Smooth muscle cell (in vitro differentiated cells): ENCODE results near the gene TMEM207. TPM values are rescaled to one million over a fixed set of nuclear protein-coding genes. Genes with fewer than 3 reads are reported as not detected.
A peak's percentile ranks its signal among the peaks of the same experiment; 100 is the strongest.

ENCODE experiments used
- DNase-seq: peaks from one replicate; lab custom pipeline; 2025; ENCODE audit not compliant: unreplicated experiment; lab: John Stamatoyannopoulos, UW
- H2AFZ ChIP-seq: fragments of 200-600 bp; sonication (generic); 2 replicates; pipeline ENCODE4 v1.6.0; 2016; ENCODE audit warnings: antibody characterized with exemption, low read depth, mild to moderate bottlenecking
- H3F3A ChIP-seq: fragments of 200-600 bp; sonication (generic); 2 replicates; pipeline ENCODE4 v1.6.0; 2017; ENCODE audit warnings: antibody characterized with exemption, low read depth
- H3K27ac ChIP-seq: fragments of 200-600 bp; sonication (generic); 2 replicates; pipeline ENCODE4 v1.5.1; 2016; ENCODE audit warnings: low read depth, mild to moderate bottlenecking
- H3K27me3 ChIP-seq: fragments of 200-600 bp; sonication (generic); 2 replicates; pipeline ENCODE4 v1.6.1; 2016; ENCODE audit warnings: low read depth, mild to moderate bottlenecking
- H3K36me3 ChIP-seq: fragments of 200-600 bp; sonication (generic); 2 replicates; pipeline ENCODE4 v1.5.1; 2016; ENCODE audit warnings: low read depth
- H3K4me1 ChIP-seq: fragments of 200-600 bp; sonication (generic); 2 replicates; pipeline ENCODE4 v1.5.1; 2016; ENCODE audit warnings: low read depth
- H3K4me2 ChIP-seq: fragments of 200-600 bp; sonication (generic); 2 replicates; pipeline ENCODE4 v1.6.0; 2016; ENCODE audit warnings: mild to moderate bottlenecking
- H3K4me3 ChIP-seq: fragments of 200-600 bp; sonication (generic); 2 replicates; pipeline ENCODE4 v1.5.1; 2016; ENCODE audit warnings: mild to moderate bottlenecking
- H3K79me2 ChIP-seq: fragments of 200-600 bp; sonication (generic); 2 replicates; pipeline ENCODE4 v1.6.0; 2016; ENCODE audit warnings: low read depth, mild to moderate bottlenecking
- H3K9ac ChIP-seq: fragments of 200-600 bp; sonication (generic); 2 replicates; pipeline ENCODE4 v1.6.0; 2016; ENCODE audit warnings: low read depth
- H3K9me3 ChIP-seq: fragments of 200-600 bp; sonication (generic); replicated peaks from 2 replicates; pipeline ENCODE4 v1.5.1; 2016; ENCODE audit warnings: low read depth
- H4K20me1 ChIP-seq: fragments of 200-600 bp; sonication (generic); 2 replicates; pipeline ENCODE4 v1.6.0; 2016; ENCODE audit warnings: low read depth
- WGBS: methylation state at CpG from one replicate; pipeline ENCODE4 v1.1.7; 2016; ENCODE audit warnings: low lambda C conversion rate; 5-methylcytosine and 5-hydroxymethylcytosine counted together
- polyA plus RNA-seq: library from polyadenylated mRNA; unstranded; fragments of >200 nt; fragmentation: Nextera tagmentation; extraction: Ambion mirVana; gene quantifications from 2 replicates; pipeline ENCODE4 v1.2.1, GENCODE V29; 2016
- total RNA-seq: library from RNA; depleted of rRNA; stranded (reverse); fragments of >200 nt; gene quantifications from 2 replicates; pipeline ENCODE4 v1.2.3, GENCODE V29; 2014
- TF ChIP-seq, protein P1 (sequence below): fragments of 200-600 bp; sonication (generic); IDR thresholded peaks from 2 replicates; pipeline ENCODE4 v1.5.1; 2017; ENCODE audit warnings: borderline replicate concordance, mild to moderate bottlenecking, antibody characterized with exemption; ENCODE audit not compliant: insufficient read depth, poor library complexity, severe bottlenecking

The TMEM207 gene
- total and polyA plus RNA-seq, 2 experiments from 2014 or later: not detected

- Histone ChIP-seq H3K9ac (no peak overlapping the region), H3F3A (no peaks in the 10 kb centered on the region), H3K4me3 (no peak overlapping the region), H3K9me3 (no peaks in the 10 kb centered on the region), H3K27me3 (no peaks in the 10 kb centered on the region), H3K36me3 (no peaks in the 10 kb centered on the region), H3K79me2 (no peaks in the 10 kb centered on the region), H2AFZ (no peak overlapping the region), H4K20me1 (no peaks in the 10 kb centered on the region), H3K4me2 (no peak overlapping the region), H3K27ac (no peak overlapping the region), H3K4me1 (no peaks in the 10 kb centered on the region)
- 52% methylated on average over 2 of the region's 2 CpGs for WGBS
- DNase-seq: no peak
- TF ChIP-seq, protein P1, sequence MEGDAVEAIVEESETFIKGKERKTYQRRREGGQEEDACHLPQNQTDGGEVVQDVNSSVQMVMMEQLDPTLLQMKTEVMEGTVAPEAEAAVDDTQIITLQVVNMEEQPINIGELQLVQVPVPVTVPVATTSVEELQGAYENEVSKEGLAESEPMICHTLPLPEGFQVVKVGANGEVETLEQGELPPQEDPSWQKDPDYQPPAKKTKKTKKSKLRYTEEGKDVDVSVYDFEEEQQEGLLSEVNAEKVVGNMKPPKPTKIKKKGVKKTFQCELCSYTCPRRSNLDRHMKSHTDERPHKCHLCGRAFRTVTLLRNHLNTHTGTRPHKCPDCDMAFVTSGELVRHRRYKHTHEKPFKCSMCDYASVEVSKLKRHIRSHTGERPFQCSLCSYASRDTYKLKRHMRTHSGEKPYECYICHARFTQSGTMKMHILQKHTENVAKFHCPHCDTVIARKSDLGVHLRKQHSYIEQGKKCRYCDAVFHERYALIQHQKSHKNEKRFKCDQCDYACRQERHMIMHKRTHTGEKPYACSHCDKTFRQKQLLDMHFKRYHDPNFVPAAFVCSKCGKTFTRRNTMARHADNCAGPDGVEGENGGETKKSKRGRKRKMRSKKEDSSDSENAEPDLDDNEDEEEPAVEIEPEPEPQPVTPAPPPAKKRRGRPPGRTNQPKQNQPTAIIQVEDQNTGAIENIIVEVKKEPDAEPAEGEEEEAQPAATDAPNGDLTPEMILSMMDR: no peak
Observed at GRCh38 chr3:190424108-190424477, 25.6 kb downstream of the TMEM207 start.

GRCh38 chr3:190414297-190414696 is 35.4 kb downstream of the TMEM207 start:
- Histone ChIP-seq H3K4me2 (no peak overlapping the region), H3K4me1 (no peaks in the 10 kb centered on the region), H3K9me3 (no peaks in the 10 kb centered on the region), H3K27ac (no peak overlapping the region), H3F3A (no peaks in the 10 kb centered on the region), H3K9ac (no peak overlapping the region), H3K79me2 (no peaks in the 10 kb centered on the region), H3K36me3 (no peaks in the 10 kb centered on the region), H3K4me3 (no peak overlapping the region), H4K20me1 (no peaks in the 10 kb centered on the region), H2AFZ (no peak overlapping the region), H3K27me3 (no peaks in the 10 kb centered on the region)
- DNase-seq: no peak
- 88% methylated on average over 3 of the region's 3 CpGs for WGBS
- TF ChIP-seq, protein P1: no peak

GRCh38 chr3:190404715-190405114 is 45.0 kb downstream of the TMEM207 start:
- TF ChIP-seq, protein P1: no peak
- Histone ChIP-seq H3K4me2 (no peak overlapping the region), H3F3A (no peaks in the 10 kb centered on the region), H3K9ac (no peak overlapping the region), H3K79me2 (no peaks in the 10 kb centered on the region), H3K4me1 (no peaks in the 10 kb centered on the region), H2AFZ (no peak overlapping the region), H4K20me1 (no peaks in the 10 kb centered on the region), H3K36me3 (no peaks in the 10 kb centered on the region), H3K27me3 (no peaks in the 10 kb centered on the region), H3K9me3 (no peaks in the 10 kb centered on the region), H3K4me3 (no peak overlapping the region), H3K27ac (peak overlapping the region; percentile 55)
- 66% methylated on average over 8 of the region's 8 CpGs for WGBS
- no peak for DNase-seq

DNA sequence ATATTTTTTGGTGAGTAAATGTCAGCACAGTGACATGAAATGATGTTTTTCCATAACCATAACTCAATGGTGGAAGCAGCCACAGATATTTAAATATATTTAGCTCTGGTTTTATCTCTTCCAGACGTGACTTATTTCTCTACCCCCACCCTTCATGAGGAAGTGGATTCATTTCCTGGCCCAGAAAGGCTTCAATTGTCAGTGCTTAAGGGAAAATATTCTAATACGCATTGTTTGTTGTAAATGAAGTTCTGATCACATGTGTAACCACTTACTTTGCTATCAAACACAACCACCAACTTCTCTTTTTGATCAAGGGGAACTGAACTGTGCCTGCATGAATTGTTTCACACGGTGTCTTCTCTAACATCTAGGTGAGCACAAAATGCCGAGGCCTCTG is 47.7 kb downstream of the TMEM207 start:
- TF ChIP-seq, protein P1: no peak
- no peaks in the 10 kb centered on the region for H3K79me2 ChIP-seq
- WGBS: 87% methylated on average over 4 of the region's 4 CpGs
- no peak overlapping the region for H3K9ac ChIP-seq
- no peak overlapping the region for H3K27ac ChIP-seq
- no peaks in the 10 kb centered on the region for H3K4me1 ChIP-seq
- DNase-seq: no peak
- no peaks in the 10 kb centered on the region for H3K9me3 ChIP-seq
- no peaks in the 10 kb centered on the region for H3K27me3 ChIP-seq
- no peaks in the 10 kb centered on the region for H3F3A ChIP-seq
- no peak overlapping the region for H2AFZ ChIP-seq
- H4K20me1 ChIP-seq: no peaks in the 10 kb centered on the region
- no peak overlapping the region for H3K4me3 ChIP-seq
- H3K4me2 ChIP-seq: no peak overlapping the region
- H3K36me3 ChIP-seq: no peaks in the 10 kb centered on the region
